ENCODE measurements around the gene FOXI2.

FOXI2 gene

GRCh38 chr10:127737563-127738511 is 852 bp downstream of the FOXI2 start:
- Histone ChIP-seq H3K4me2 (ENCODE audit: low read length) (peak overlapping the region; percentile 46), H3K4ac (ENCODE audit: low read depth, low read length) (no peak overlapping the region), H2BK5ac (ENCODE audit: low read length) (no peak overlapping the region), H3K79me2 (ENCODE audit: control insufficient read depth, insufficient read depth, low read length) (no peaks in the 10 kb centered on the region), H3K79me1 (ENCODE audit: low read length) (no peaks in the 10 kb centered on the region), H3K18ac (ENCODE audit: low read length) (no peak overlapping the region), H3K36me3 (ENCODE audit: control insufficient read depth, insufficient read depth, low read length) (no peaks in the 10 kb centered on the region), H3K9ac (ENCODE audit: low read length) (no peak overlapping the region), H3K4me3 (ENCODE audit: low read length) (no peak overlapping the region), H4K5ac (ENCODE audit: low read length) (no peak overlapping the region), H3K27ac (ENCODE audit: low read depth, low read length) (no peak overlapping the region), H2AK5ac (ENCODE audit: low read length) (no peak overlapping the region), H3K23ac (ENCODE audit: low read length) (no peak overlapping the region), H3K4me1 (ENCODE audit: control insufficient read depth, low read depth, low read length) (no peaks in the 10 kb centered on the region), H3K56ac (ENCODE audit: low read length) (peak overlapping the region; percentile 56), H2BK120ac (ENCODE audit: low read depth, low read length) (no peak overlapping the region), H4K8ac (ENCODE audit: low read depth, low read length) (no peak overlapping the region), H3K27me3 (ENCODE audit: insufficient read depth, low read length, poor library complexity) (peaks cover 58% of the 10 kb centered on the region), H2BK15ac (replicated peaks; ENCODE audit: low read depth) (no peak overlapping the region)
- WGBS (ENCODE audit: extremely low coverage, insufficient coverage, low lambda C conversion rate): no CpG with 5 or more reads among the region's 59 CpGs
- DNase-seq: no peak

- Histone ChIP-seq H3K56ac (ENCODE audit: low read length) (no peak overlapping the region), H3K79me2 (ENCODE audit: control insufficient read depth, insufficient read depth, low read length) (no peaks in the 10 kb centered on the region), H2BK5ac (ENCODE audit: low read length) (no peak overlapping the region), H3K36me3 (ENCODE audit: control insufficient read depth, insufficient read depth, low read length) (no peaks in the 10 kb centered on the region), H3K27ac (ENCODE audit: low read depth, low read length) (no peak overlapping the region), H3K9ac (ENCODE audit: low read length) (no peak overlapping the region), H2BK120ac (ENCODE audit: low read depth, low read length) (no peak overlapping the region), H4K5ac (ENCODE audit: low read length) (no peak overlapping the region), H3K4ac (ENCODE audit: low read depth, low read length) (no peak overlapping the region), H3K18ac (ENCODE audit: low read length) (no peak overlapping the region), H3K4me3 (ENCODE audit: low read length) (no peak overlapping the region), H3K79me1 (ENCODE audit: low read length) (no peaks in the 10 kb centered on the region), H3K23ac (ENCODE audit: low read length) (no peak overlapping the region), H4K8ac (ENCODE audit: low read depth, low read length) (no peak overlapping the region), H3K27me3 (ENCODE audit: insufficient read depth, low read length, poor library complexity) (peaks cover 51% of the 10 kb centered on the region), H3K4me1 (ENCODE audit: control insufficient read depth, low read depth, low read length) (no peaks in the 10 kb centered on the region), H2BK15ac (replicated peaks; ENCODE audit: low read depth) (no peak overlapping the region), H3K4me2 (ENCODE audit: low read length) (no peak overlapping the region), H2AK5ac (ENCODE audit: low read length) (no peak overlapping the region)
- no peak for DNase-seq
- WGBS (ENCODE audit: extremely low coverage, insufficient coverage, low lambda C conversion rate): no CpG with 5 or more reads among the region's 59 CpGs
Observed at GRCh38 chr10:127738512-127739424, 1.8 kb downstream of the FOXI2 start.

GRCh38 chr10:127739908-127740307 is 2.9 kb downstream of the FOXI2 start:
- Histone ChIP-seq H3K18ac (ENCODE audit: low read length) (no peak overlapping the region), H3K27me3 (ENCODE audit: insufficient read depth, low read length, poor library complexity) (peaks cover 44% of the 10 kb centered on the region), H3K79me1 (ENCODE audit: low read length) (no peaks in the 10 kb centered on the region), H3K23ac (ENCODE audit: low read length) (no peak overlapping the region), H3K9ac (ENCODE audit: low read length) (no peak overlapping the region), H3K56ac (ENCODE audit: low read length) (no peak overlapping the region), H2BK120ac (ENCODE audit: low read depth, low read length) (no peak overlapping the region), H2BK15ac (replicated peaks; ENCODE audit: low read depth) (no peak overlapping the region), H3K4me3 (ENCODE audit: low read length) (no peak overlapping the region), H2BK5ac (ENCODE audit: low read length) (no peak overlapping the region), H3K36me3 (ENCODE audit: control insufficient read depth, insufficient read depth, low read length) (no peaks in the 10 kb centered on the region), H3K79me2 (ENCODE audit: control insufficient read depth, insufficient read depth, low read length) (no peaks in the 10 kb centered on the region), H3K4me1 (ENCODE audit: control insufficient read depth, low read depth, low read length) (no peaks in the 10 kb centered on the region), H4K5ac (ENCODE audit: low read length) (no peak overlapping the region), H3K4me2 (ENCODE audit: low read length) (no peak overlapping the region), H2AK5ac (ENCODE audit: low read length) (no peak overlapping the region), H3K27ac (ENCODE audit: low read depth, low read length) (no peak overlapping the region), H4K8ac (ENCODE audit: low read depth, low read length) (no peak overlapping the region), H3K4ac (ENCODE audit: low read depth, low read length) (no peak overlapping the region)
- WGBS (ENCODE audit: extremely low coverage, insufficient coverage, low lambda C conversion rate): no CpG with 5 or more reads among the region's 1 CpG
- no peak for DNase-seq

DNA sequence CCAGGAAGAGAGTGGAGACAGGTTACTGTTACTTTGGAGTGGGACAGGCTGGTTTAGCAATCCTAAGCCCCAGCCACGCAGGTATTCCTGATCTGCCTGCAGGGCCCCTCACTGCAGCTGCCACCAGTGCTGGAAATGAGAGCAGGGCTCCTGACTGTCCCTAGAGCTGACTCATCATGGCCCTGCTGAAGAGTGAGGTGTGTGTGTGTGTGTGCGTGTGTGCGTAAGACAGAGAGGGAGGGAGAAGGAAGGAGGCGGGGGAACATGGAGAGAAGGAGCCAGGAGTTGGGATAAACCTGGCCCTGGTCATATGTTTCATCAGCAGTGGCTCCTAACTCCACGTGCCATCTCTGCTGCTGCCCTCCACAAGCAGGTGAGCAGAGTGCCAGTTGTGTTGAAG is 3.6 kb downstream of the FOXI2 start:
- no peak overlapping the region for H2AK5ac ChIP-seq (ENCODE audit: low read length)
- WGBS (ENCODE audit: extremely low coverage, insufficient coverage, low lambda C conversion rate): no CpG with 5 or more reads among the region's 5 CpGs
- H2BK120ac ChIP-seq (ENCODE audit: low read depth, low read length): no peak overlapping the region
- H3K18ac ChIP-seq (ENCODE audit: low read length): no peak overlapping the region
- H3K4me1 ChIP-seq (ENCODE audit: control insufficient read depth, low read depth, low read length): no peaks in the 10 kb centered on the region
- H3K4ac ChIP-seq (ENCODE audit: low read depth, low read length): no peak overlapping the region
- H3K9ac ChIP-seq (ENCODE audit: low read length): no peak overlapping the region
- H3K23ac ChIP-seq (ENCODE audit: low read length): no peak overlapping the region
- H3K4me2 ChIP-seq (ENCODE audit: low read length): no peak overlapping the region
- no peak overlapping the region for H3K27ac ChIP-seq (ENCODE audit: low read depth, low read length)
- peaks cover 38% of the 10 kb centered on the region for H3K27me3 ChIP-seq (ENCODE audit: insufficient read depth, low read length, poor library complexity)
- no peaks in the 10 kb centered on the region for H3K79me2 ChIP-seq (ENCODE audit: control insufficient read depth, insufficient read depth, low read length)
- no peaks in the 10 kb centered on the region for H3K79me1 ChIP-seq (ENCODE audit: low read length)
- H3K4me3 ChIP-seq (ENCODE audit: low read length): no peak overlapping the region
- no peak overlapping the region for H4K8ac ChIP-seq (ENCODE audit: low read depth, low read length)
- no peaks in the 10 kb centered on the region for H3K36me3 ChIP-seq (ENCODE audit: control insufficient read depth, insufficient read depth, low read length)
- DNase-seq: peak; percentile 80
- H4K5ac ChIP-seq (ENCODE audit: low read length): no peak overlapping the region
- no peak overlapping the region for H2BK15ac ChIP-seq (replicated peaks; ENCODE audit: low read depth)
- H2BK5ac ChIP-seq (ENCODE audit: low read length): no peak overlapping the region
- H3K56ac ChIP-seq (ENCODE audit: low read length): no peak overlapping the region

DNA sequence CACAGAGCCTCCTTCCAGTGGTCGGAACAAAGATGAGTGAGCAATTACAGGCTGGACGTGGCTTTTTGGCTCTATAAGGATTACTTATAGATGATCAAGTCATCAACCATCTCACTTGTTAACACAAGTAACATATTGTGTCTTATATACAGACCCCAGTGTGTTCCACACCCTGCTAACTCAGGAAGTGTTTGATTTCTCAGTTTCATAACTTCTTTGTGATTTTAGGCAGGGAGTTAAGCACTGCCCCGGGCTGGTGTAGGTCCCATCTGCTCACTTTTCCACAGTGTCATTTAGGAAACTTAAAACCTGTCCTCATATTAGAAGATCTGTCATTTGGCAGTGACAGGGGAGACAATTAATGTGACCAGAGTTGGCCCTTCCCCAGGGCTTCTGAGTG is 6.2 kb downstream of the FOXI2 start:
- Histone ChIP-seq H2BK15ac (replicated peaks; ENCODE audit: low read depth) (no peak overlapping the region), H3K4ac (ENCODE audit: low read depth, low read length) (no peak overlapping the region), H3K18ac (ENCODE audit: low read length) (no peak overlapping the region), H2AK5ac (ENCODE audit: low read length) (no peak overlapping the region), H3K79me2 (ENCODE audit: control insufficient read depth, insufficient read depth, low read length) (no peaks in the 10 kb centered on the region), H3K79me1 (ENCODE audit: low read length) (no peaks in the 10 kb centered on the region), H3K27me3 (ENCODE audit: insufficient read depth, low read length, poor library complexity) (peaks cover 13% of the 10 kb centered on the region), H3K4me2 (ENCODE audit: low read length) (no peak overlapping the region), H2BK120ac (ENCODE audit: low read depth, low read length) (no peak overlapping the region), H3K36me3 (ENCODE audit: control insufficient read depth, insufficient read depth, low read length) (no peaks in the 10 kb centered on the region), H3K9ac (ENCODE audit: low read length) (no peak overlapping the region), H3K4me1 (ENCODE audit: control insufficient read depth, low read depth, low read length) (no peaks in the 10 kb centered on the region), H3K56ac (ENCODE audit: low read length) (no peak overlapping the region), H4K8ac (ENCODE audit: low read depth, low read length) (no peak overlapping the region), H4K5ac (ENCODE audit: low read length) (no peak overlapping the region), H2BK5ac (ENCODE audit: low read length) (no peak overlapping the region), H3K4me3 (ENCODE audit: low read length) (no peak overlapping the region), H3K27ac (ENCODE audit: low read depth, low read length) (no peak overlapping the region), H3K23ac (ENCODE audit: low read length) (no peak overlapping the region)
- WGBS (ENCODE audit: extremely low coverage, insufficient coverage, low lambda C conversion rate): no CpG with 5 or more reads among the region's 3 CpGs
- no peak for DNase-seq
